ENCODE data around the gene TMEM145. TPM values are rescaled to one million over a fixed set of nuclear protein-coding genes. Genes with fewer than 3 reads are reported as not detected.

Gene TMEM145
- total and polyA plus RNA-seq, 9 of the 15 experiments (the other 6 are each of a cell fraction or from before 2014, with no cell fraction given), result 0.80 to 5.5 (median 1.9) TPM; not detected in 3

GRCh38 chr19:42268142-42268703 is 44.9 kb upstream of the TMEM145 start (continued):
- no peak for TF ChIP-seq ZNF592 (IDR thresholded peaks at IDR 0.05)
- 0 out of 2 replicates have a peak, but pooled peaks have one; percentile 17 for TF ChIP-seq STAT6 (CRISPR knock-in tag; IDR thresholded peaks at IDR 0.05)
- 0 out of 2 replicates have a peak, but pooled peaks have one; percentile 51 for TF ChIP-seq LCOR (CRISPR knock-in tag; IDR thresholded peaks at IDR 0.05)
- TF ChIP-seq ATF3 (IDR thresholded peaks at IDR 0.05), result peak; percentile 98
- TF ChIP-seq ATF3 (CRISPR knock-in tag; conservative IDR thresholded peaks at IDR 0.05), result peak; percentile 94
- TF ChIP-seq E2F8 (IDR thresholded peaks at IDR 0.05; ENCODE audit: low read depth, partially characterized antibody), result peak; percentile 74
- TF ChIP-seq NR4A1 (CRISPR knock-in tag; IDR thresholded peaks at IDR 0.05), result no peak
- 0 out of 2 replicates have a peak, but pooled peaks have one; percentile 47 for TF ChIP-seq NR4A1 (tag; IDR thresholded peaks at IDR 0.05)
- TF ChIP-seq NRF1 (conservative IDR thresholded peaks at IDR 0.05 in 1 of 2, IDR thresholded peaks at IDR 0.05 in 1 of 2), result peak; percentile 65 to 71; a peak in 3 of 4 replicates
- peak; percentile 99 for TF ChIP-seq ATF2 (CRISPR knock-in tag; IDR thresholded peaks at IDR 0.05)
- TF ChIP-seq TRIM24 (IDR thresholded peaks at IDR 0.05), result peak; percentile 29 to 74; a peak in 2 of 4 replicates
- TF ChIP-seq TFAM (CRISPR knock-in tag; conservative IDR thresholded peaks at IDR 0.05), result no peak
- TF ChIP-seq, protein P1, sequence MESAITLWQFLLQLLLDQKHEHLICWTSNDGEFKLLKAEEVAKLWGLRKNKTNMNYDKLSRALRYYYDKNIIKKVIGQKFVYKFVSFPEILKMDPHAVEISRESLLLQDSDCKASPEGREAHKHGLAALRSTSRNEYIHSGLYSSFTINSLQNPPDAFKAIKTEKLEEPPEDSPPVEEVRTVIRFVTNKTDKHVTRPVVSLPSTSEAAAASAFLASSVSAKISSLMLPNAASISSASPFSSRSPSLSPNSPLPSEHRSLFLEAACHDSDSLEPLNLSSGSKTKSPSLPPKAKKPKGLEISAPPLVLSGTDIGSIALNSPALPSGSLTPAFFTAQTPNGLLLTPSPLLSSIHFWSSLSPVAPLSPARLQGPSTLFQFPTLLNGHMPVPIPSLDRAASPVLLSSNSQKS (CRISPR knock-in tag; IDR thresholded peaks at IDR 0.05), result no peak
- TF ChIP-seq XRCC5 (IDR thresholded peaks at IDR 0.05; ENCODE audit: low read depth, low read length), result 0 out of 2 replicates have a peak, but pooled peaks have one; percentile 27

Measured in K562 (cell line).